ENCODE data around the gene FANCE. TPM values are rescaled to one million over a fixed set of nuclear protein-coding genes. Genes with fewer than 3 reads are reported as not detected.

The FANCE gene
- total and polyA plus RNA-seq, 9 of the 15 experiments (the other 6 are each of a cell fraction or from before 2014, with no cell fraction given): 5.7 to 30.2 (median 17.0) TPM

DNA sequence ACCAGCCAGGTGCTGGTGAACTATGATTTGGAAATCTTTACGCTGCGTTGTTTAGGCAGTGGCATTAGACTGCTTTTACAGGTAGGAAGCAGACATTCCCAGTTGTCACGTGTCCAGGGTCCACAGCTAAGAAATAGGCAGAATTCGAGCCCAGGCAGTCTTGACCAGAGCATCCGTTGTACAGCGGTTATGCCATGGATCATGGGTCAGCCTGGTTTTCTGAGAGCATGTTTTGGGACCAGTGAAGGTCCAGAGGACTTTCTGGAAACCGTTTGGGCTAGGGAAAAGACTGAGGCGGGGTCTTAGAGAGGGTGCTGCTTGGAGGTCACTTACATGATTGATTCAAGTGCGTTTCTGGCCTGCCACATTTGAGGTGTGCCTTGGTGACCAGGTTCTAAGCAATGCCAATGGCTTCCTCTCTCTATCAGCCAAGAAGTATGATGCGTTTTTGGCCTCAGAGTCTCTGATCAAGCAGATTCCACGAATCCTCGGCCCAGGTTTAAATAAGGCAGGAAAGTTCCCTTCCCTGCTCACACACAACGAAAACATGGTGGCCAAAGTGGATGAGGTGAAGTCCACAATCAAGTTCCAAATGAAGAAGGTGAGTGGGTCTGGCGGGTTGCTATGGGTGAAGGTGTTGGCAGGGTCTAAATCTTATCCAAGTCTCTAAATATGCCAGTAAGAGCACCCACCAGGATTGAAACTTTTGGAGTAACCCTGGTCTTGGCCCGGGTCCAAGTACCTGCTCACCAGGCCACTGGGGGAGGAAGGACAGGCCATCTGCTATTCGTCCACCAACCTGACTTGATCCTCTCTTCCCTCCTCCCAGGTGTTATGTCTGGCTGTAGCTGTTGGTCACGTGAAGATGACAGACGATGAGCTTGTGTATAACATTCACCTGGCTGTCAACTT lies 17.9 kb downstream of the FANCE start (continued):
- TF ChIP-seq, protein P1, sequence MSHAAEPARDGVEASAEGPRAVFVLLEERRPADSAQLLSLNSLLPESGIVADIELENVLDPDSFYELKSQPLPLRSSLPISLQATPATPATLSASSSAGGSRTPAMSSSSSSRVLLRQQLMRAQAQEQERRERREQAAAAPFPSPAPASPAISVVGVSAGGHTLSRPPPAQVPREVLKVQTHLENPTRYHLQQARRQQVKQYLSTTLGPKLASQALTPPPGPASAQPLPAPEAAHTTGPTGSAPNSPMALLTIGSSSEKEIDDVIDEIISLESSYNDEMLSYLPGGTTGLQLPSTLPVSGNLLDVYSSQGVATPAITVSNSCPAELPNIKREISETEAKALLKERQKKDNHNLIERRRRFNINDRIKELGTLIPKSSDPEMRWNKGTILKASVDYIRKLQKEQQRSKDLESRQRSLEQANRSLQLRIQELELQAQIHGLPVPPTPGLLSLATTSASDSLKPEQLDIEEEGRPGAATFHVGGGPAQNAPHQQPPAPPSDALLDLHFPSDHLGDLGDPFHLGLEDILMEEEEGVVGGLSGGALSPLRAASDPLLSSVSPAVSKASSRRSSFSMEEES (CRISPR knock-in tag; IDR thresholded peaks at IDR 0.05): peak; percentile 33
- TF ChIP-seq CBFA2T2 (conservative IDR thresholded peaks at IDR 0.05): peak; percentile 33; the same call in 1 of the 2 replicates
- no peak for TF ChIP-seq ZNF75A (CRISPR knock-in tag; IDR thresholded peaks at IDR 0.05)
- TF ChIP-seq, protein P2, sequence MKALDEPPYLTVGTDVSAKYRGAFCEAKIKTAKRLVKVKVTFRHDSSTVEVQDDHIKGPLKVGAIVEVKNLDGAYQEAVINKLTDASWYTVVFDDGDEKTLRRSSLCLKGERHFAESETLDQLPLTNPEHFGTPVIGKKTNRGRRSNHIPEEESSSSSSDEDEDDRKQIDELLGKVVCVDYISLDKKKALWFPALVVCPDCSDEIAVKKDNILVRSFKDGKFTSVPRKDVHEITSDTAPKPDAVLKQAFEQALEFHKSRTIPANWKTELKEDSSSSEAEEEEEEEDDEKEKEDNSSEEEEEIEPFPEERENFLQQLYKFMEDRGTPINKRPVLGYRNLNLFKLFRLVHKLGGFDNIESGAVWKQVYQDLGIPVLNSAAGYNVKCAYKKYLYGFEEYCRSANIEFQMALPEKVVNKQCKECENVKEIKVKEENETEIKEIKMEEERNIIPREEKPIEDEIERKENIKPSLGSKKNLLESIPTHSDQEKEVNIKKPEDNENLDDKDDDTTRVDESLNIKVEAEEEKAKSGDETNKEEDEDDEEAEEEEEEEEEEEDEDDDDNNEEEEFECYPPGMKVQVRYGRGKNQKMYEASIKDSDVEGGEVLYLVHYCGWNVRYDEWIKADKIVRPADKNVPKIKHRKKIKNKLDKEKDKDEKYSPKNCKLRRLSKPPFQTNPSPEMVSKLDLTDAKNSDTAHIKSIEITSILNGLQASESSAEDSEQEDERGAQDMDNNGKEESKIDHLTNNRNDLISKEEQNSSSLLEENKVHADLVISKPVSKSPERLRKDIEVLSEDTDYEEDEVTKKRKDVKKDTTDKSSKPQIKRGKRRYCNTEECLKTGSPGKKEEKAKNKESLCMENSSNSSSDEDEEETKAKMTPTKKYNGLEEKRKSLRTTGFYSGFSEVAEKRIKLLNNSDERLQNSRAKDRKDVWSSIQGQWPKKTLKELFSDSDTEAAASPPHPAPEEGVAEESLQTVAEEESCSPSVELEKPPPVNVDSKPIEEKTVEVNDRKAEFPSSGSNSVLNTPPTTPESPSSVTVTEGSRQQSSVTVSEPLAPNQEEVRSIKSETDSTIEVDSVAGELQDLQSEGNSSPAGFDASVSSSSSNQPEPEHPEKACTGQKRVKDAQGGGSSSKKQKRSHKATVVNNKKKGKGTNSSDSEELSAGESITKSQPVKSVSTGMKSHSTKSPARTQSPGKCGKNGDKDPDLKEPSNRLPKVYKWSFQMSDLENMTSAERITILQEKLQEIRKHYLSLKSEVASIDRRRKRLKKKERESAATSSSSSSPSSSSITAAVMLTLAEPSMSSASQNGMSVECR (CRISPR knock-in tag; IDR thresholded peaks at IDR 0.05): peak; percentile 77; the same call in 1 of the 2 replicates
- no peak for TF ChIP-seq ZNF134 (CRISPR knock-in tag; conservative IDR thresholded peaks at IDR 0.05)
- 0 out of 2 replicates have a peak, but pooled peaks have one; percentile 11 for TF ChIP-seq JUND (IDR thresholded peaks at IDR 0.05; ENCODE audit: borderline replicate concordance, low read depth, low read length)
- TF ChIP-seq JUND (tag; IDR thresholded peaks at IDR 0.05; ENCODE audit: borderline replicate concordance, low read depth, low read length): no peak
- no peak for TF ChIP-seq KDM1A (IDR thresholded peaks at IDR 0.05)
- no peak for TF ChIP-seq MAZ (CRISPR knock-in tag; conservative IDR thresholded peaks at IDR 0.05 in 1 of 2, IDR thresholded peaks at IDR 0.05 in 1 of 2)
- TF ChIP-seq, protein P3, sequence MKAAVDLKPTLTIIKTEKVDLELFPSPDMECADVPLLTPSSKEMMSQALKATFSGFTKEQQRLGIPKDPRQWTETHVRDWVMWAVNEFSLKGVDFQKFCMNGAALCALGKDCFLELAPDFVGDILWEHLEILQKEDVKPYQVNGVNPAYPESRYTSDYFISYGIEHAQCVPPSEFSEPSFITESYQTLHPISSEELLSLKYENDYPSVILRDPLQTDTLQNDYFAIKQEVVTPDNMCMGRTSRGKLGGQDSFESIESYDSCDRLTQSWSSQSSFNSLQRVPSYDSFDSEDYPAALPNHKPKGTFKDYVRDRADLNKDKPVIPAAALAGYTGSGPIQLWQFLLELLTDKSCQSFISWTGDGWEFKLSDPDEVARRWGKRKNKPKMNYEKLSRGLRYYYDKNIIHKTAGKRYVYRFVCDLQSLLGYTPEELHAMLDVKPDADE (conservative IDR thresholded peaks at IDR 0.05; ENCODE audit: control insufficient read depth, low read depth, low read length): 0 out of 2 replicates have a peak, but pooled peaks have one; percentile 37
- TF ChIP-seq, protein P4, sequence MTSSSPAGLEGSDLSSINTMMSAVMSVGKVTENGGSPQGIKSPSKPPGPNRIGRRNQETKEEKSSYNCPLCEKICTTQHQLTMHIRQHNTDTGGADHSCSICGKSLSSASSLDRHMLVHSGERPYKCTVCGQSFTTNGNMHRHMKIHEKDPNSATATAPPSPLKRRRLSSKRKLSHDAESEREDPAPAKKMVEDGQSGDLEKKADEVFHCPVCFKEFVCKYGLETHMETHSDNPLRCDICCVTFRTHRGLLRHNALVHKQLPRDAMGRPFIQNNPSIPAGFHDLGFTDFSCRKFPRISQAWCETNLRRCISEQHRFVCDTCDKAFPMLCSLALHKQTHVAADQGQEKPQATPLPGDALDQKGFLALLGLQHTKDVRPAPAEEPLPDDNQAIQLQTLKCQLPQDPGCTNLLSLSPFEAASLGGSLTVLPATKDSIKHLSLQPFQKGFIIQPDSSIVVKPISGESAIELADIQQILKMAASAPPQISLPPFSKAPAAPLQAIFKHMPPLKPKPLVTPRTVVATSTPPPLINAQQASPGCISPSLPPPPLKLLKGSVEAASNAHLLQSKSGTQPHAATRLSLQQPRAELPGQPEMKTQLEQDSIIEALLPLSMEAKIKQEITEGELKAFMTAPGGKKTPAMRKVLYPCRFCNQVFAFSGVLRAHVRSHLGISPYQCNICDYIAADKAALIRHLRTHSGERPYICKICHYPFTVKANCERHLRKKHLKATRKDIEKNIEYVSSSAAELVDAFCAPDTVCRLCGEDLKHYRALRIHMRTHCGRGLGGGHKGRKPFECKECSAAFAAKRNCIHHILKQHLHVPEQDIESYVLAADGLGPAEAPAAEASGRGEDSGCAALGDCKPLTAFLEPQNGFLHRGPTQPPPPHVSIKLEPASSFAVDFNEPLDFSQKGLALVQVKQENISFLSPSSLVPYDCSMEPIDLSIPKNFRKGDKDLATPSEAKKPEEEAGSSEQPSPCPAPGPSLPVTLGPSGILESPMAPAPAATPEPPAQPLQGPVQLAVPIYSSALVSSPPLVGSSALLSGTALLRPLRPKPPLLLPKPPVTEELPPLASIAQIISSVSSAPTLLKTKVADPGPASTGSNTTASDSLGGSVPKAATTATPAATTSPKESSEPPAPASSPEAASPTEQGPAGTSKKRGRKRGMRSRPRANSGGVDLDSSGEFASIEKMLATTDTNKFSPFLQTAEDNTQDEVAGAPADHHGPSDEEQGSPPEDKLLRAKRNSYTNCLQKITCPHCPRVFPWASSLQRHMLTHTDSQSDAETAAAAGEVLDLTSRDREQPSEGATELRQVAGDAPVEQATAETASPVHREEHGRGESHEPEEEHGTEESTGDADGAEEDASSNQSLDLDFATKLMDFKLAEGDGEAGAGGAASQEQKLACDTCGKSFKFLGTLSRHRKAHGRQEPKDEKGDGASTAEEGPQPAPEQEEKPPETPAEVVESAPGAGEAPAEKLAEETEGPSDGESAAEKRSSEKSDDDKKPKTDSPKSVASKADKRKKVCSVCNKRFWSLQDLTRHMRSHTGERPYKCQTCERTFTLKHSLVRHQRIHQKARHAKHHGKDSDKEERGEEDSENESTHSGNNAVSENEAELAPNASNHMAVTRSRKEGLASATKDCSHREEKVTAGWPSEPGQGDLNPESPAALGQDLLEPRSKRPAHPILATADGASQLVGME (CRISPR knock-in tag; IDR thresholded peaks at IDR 0.05): no peak
- 0 out of 2 replicates have a peak, but pooled peaks have one; percentile 11 for TF ChIP-seq ERF (CRISPR knock-in tag; IDR thresholded peaks at IDR 0.05)
- TF ChIP-seq FOSL1 (tag; conservative IDR thresholded peaks at IDR 0.05): no peak
